ENCODE measurements around the gene WDFY2.
A peak's percentile ranks its signal among the peaks of the same experiment; 100 is the strongest.

WDFY2 gene

DNA sequence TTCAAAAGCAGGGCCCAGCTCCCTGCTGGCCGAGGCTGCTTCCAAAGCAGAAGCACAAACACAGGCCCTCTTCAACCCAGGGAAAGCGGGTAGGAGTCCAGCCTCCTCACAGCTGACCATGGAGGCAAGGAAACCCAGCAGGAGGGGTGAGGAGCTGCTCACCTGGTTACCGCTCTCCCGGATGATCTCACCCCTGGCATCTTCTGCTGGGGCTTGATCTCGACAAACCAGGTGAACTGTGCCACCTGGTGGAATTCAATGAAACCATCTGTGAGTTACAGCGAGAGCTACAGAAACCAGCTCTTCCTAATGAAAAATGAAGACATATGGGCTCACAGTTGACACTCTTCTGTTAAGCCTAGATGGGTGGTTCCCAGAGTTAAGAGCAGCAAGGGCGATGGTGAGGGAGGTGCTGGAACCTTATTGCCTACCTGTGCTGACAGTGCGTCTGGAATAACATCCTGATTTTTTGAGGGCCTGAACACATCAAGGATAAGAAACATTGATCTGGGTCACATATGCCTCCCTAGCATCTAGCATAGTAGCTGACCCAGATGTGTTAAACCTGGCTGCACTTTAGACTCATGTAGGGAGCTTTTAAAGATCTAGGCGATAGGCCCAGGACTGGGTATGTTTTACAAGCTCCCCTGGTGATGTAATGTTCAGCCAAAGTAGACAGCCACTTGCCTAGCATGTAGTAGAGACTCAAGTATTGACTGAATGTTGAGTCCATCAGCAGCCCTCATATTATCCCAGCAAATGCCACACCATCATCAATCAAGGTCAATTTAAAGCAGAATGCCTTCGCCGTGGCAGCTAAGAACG lies 213.6 kb downstream of the WDFY2 start:
- DNase-seq (ENCODE audit: low read depth, low spot score), result no peak

DNA sequence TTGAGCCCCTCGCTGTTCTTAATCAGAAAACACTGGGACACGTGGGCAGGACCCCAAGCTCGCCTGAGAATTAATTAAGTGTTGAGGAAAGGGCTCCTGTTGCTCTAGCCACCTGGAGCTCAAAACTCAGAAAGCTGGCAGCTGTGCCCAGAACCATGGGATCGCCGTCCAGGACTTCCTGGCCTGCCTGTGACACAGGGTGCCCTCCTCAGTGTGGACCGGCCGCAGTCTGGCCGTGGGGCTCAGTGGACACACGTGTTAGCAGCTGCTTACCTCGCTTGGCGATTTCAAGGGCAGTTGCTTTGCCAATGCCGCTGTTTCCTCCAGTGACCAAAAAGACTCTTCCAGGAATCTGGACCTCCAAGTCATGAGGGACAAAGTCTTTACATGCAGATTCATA lies 215.0 kb downstream of the WDFY2 start:
- no peak for DNase-seq (ENCODE audit: low read depth, low spot score)

DNA sequence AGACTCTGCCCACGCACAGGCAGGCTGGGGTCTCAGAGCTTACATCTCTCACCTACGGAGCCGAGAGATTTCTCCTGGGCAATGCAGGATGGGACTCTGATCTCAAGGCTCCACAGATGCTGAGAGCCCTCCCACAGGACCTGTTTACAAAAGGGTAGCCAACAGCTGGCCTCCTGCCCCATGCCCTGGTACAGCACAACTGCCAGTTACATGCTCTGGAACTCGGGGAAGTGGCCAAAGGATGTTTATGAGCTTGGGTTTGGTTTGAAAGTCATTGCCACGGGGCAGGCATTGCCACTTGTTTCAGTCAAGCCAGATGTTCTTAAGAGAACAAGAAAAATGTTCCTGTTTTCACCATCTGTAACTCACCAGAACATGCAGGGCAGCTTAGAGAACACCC lies 216.2 kb downstream of the WDFY2 start:
- no peak for DNase-seq (ENCODE audit: low read depth, low spot score)

GRCh38 chr13:51801631-51802099 lies 217.4 kb downstream of the WDFY2 start:
- DNase-seq (ENCODE audit: low read depth, low spot score), result no peak

- no peak for DNase-seq (ENCODE audit: low read depth, low spot score)
Measured at GRCh38 chr13:51802631-51803418, 218.6 kb downstream of the WDFY2 start.

GRCh38 chr13:51803422-51804294 lies 219.4 kb downstream of the WDFY2 start, which contains the start of gene DHRS12:
Gene DHRS12 (minus strand): TSS chr13:51804163. CDS start chr13:51799659, 4,504 bp downstream.
- peak; percentile 59 for DNase-seq (ENCODE audit: low read depth, low spot score)

DNA sequence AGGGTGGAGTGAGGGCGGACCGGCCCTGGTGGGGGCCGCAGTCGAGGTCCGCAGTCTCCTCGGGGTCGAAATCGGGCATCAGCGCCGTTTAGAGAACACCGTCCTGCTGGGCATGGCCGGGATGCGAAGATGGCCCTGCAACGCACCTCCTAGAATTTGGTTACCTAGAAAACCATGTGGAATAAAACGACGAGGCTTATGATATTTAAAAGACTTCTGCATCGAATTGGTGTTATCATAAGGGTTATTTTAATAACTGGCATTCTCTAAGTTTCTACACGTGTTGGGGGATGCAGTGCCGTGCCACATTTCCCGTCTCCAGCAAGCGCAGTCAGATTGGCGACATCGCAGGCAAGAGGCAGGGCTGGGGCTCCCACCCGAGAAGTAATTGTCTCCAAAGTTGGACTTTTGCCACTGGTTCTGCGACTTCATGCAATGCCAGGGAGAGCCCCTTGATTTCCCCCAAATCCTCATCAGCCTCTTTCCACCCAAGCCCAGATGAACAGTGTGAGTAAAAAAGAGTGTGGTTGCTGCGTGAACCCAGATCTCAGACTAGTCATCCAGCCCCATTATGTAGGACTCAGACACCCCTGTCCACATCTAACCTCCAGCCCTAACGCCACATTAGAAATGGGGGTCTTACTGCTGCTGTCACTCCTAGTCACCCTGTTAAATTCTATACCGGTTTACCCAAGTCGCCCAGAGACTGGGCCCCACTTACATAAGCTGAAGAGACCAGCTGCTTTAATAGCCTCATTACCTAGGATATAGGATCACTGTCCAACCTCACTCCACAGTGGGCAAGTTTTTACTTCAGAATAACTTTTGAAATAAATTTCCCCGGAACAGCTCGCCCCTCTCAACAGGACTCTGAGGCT lies 220.3 kb downstream of the WDFY2 start:
- no peak for DNase-seq (ENCODE audit: low read depth, low spot score)

DNA sequence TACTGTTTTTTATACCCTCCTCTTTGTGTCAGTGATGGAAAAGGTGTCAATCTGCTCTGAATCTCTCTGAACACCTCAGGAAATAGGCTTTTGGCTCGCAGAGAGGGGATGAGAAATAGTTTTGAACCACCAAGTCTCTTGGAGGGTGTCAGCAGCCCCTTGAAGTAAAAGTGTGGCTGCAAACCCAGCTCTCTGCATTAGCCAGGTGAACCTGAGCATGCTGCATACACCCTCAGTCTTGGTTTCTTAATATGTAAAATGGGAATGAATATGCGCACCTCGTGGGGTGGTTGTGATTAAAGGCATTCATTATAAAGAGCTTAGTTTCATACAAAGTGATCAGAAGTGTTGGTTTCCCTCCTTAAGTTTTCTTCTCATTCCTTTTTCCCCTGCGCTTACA lies 221.1 kb downstream of the WDFY2 start:
- DNase-seq (ENCODE audit: low read depth, low spot score), result no peak

GRCh38 chr13:51805925-51806324 lies 221.7 kb downstream of the WDFY2 start:
- no peak for DNase-seq (ENCODE audit: low read depth, low spot score)

DNA sequence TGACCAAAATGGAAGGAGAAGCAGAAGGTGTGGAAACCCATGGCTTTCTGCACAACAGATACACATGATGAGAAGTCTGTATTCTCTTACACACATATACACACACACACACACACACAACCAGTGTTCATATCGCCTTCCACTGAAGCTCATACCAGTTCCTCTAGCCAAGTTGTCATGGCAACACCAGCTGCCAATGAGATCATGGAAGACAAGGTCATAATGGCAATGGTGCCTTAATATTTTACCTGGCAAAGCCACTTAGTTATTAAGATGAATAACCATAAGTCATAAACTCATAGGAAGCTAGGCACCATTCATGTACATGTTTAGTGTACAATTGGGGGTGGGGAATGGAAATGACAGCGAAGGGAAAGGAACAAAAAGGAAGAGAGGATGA lies 222.3 kb downstream of the WDFY2 start:
- DNase-seq (ENCODE audit: low read depth, low spot score), result no peak

GRCh38 chr13:51807041-51807440 lies 222.8 kb downstream of the WDFY2 start:
- no peak for DNase-seq (ENCODE audit: low read depth, low spot score)

DNA sequence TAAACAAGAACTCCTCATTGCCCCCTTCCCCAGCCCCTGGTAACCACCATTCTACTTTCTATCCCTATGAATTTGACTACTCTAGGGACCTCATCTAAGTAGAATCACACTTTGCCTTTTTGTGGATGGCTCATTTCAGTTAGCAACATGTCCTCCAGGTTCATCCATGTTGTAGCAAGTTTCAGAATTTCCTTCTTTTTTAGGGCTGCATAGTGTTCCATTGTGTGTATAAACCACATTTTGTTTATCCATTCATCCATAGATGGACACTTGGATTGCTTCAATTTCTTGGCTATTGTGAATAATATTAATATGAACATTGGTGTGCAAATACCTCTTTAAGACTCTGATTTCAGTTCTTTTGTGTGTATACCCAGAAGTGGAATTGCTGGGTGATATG lies 224.5 kb downstream of the WDFY2 start:
- no peak for DNase-seq (ENCODE audit: low read depth, low spot score)

DNA sequence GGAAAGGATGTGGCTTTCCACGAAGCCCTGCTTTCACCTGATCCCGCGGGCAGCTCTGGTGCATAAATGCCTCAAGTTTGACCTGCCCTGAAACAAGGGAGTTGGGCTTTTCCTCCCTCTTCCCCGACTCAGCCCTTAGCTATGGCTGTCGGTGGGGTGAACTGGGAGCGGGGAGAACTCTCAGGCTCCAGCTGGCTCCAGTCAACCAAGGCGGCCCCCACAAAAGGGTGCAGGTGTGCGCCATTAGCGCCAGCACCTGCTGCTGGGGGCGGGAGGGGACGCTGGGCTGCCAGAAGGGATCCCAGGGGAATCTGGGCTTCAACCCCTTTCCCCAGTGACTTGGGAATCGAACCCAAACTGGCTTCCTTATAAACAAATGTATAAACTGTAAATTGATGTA lies 226.8 kb downstream of the WDFY2 start:
- no peak for DNase-seq (ENCODE audit: low read depth, low spot score)

DNA sequence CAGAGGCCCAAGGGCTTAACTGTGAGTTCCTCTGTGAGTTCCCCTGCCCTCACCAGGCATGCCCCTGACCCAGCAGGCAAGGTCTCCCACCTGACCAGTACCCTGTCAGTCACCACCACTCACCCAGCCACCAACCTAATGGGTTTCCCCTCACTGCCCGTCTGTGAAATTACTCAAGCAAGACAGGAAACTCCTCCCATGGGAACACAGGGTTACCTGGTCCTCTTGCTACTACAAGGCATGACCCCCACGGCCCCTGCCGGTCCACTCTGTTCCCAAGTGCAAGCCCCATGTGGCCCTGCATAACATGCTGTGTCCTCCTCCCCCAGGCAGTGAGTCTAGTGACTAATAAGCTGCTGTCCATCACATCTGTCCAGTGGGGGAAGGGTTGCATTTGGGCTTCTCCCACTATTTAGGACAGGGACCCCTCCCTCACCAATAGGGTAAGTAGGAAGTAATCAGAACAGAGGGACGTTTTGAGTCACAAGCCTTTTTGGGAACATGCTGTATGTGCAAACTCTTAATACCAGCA lies 227.7 kb downstream of the WDFY2 start:
- no peak for DNase-seq (ENCODE audit: low read depth, low spot score)

GRCh38 chr13:51814071-51814470 lies 229.8 kb downstream of the WDFY2 start:
- DNase-seq (ENCODE audit: low read depth, low spot score), result no peak

DNA sequence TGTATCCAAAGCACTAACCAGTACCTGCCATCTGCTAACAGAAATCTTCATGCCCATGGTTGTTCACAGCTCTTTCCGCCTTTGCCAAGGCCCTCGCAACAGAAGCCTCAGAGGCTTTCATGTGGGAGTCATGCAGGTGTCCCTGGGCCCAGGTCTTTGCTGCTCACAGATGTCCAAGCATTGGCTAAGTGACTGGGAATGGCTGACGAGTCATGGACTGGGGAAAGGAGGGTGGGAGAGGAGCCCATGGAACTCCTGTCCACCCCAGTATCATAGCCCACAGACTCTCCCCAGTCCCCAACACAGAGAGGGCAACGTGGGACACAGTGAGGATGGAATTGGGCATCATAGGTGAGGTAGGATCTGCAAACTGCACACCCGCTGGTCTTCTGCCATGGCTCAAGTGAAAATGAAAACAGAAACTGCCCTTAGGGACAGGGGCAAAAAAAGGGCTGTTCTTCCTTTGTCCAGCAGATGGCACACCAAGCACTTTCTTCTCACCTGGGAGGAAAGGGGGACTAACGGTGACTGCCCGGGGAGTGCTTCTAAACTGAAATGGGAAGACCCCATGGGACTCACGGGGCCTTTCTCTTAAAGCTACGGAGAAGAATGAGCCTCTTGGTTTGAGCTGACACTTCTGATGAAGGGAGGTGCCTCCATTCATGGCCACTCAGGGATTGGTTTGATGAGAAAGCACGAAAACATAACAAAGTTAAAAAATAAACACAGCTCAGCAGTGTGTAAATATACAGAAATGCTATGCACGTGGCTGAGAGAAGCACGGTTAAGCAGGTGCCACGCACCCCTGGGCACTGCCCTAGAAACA lies 230.8 kb downstream of the WDFY2 start:
- peak; percentile 49 for DNase-seq (ENCODE audit: low read depth, low spot score)

- DNase-seq (ENCODE audit: low read depth, low spot score), result no peak
Measured at GRCh38 chr13:51815848-51816247, 231.6 kb downstream of the WDFY2 start.

DNA sequence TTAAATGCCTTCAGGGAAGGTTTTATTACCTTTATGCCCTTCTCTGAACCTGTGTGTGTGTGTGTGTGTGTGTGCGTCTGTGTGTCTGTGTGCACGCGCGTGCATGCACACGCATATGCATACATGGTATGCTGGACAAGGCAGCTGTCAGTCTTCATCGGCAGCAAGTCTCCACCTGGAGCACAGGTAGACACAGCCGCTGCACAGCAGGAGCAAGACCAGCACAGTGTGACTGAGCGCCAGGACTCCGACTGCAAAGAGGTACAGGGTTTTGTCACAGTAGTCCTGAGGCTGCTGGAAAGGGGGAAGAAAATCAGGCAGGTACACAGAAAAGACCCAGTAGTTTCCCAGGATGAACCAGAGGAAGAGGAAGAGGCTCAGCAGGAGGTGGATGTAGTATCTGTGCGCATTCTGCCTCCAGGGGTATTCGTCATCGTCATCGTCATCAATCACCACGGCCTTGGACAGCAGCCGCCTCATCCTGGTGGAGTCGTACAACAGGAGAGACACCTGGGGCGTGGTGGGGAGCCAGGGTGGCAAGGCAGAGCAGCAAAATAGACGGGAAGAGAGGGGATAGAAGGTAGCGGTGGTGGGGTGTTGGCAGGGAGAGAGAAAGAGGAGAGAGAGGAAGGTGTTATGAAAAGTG lies 232.5 kb downstream of the WDFY2 start:
- no peak for DNase-seq (ENCODE audit: low read depth, low spot score)
